ENCODE data around the gene ECE1.

DNA sequence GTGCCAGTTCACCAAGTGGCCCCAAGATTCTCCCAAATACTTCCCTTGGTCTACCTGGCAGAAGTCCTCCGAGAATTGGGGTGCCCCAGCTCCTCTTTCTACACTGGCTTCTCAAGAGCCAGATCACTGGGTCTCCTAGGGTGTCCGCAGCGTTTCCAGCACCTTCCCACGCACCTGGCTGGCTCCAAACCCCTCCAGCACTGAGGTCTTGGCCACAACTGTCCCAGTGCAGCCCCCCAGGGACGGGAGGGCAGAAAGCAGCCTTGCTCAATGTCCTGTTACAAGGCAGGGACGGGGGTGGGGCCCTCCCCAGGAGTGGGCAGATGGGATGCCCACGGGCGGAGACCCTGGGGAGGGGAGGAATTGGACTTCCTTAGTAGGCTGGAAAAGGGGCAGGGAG is 1.1 kb downstream of the ECE1 start:
- TF ChIP-seq, protein P1, sequence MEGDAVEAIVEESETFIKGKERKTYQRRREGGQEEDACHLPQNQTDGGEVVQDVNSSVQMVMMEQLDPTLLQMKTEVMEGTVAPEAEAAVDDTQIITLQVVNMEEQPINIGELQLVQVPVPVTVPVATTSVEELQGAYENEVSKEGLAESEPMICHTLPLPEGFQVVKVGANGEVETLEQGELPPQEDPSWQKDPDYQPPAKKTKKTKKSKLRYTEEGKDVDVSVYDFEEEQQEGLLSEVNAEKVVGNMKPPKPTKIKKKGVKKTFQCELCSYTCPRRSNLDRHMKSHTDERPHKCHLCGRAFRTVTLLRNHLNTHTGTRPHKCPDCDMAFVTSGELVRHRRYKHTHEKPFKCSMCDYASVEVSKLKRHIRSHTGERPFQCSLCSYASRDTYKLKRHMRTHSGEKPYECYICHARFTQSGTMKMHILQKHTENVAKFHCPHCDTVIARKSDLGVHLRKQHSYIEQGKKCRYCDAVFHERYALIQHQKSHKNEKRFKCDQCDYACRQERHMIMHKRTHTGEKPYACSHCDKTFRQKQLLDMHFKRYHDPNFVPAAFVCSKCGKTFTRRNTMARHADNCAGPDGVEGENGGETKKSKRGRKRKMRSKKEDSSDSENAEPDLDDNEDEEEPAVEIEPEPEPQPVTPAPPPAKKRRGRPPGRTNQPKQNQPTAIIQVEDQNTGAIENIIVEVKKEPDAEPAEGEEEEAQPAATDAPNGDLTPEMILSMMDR (IDR thresholded peaks at IDR 0.05) = no peak
- TF ChIP-seq POLR2A (IDR thresholded peaks at IDR 0.05) = no peak

Data from heart left ventricle (tissue), 13 donors.